ENCODE results near the gene DNAJB6. TPM values are rescaled to one million over a fixed set of nuclear protein-coding genes. Genes with fewer than 3 reads are reported as not detected.

DNAJB6 gene
- total and polyA plus RNA-seq, 2 donors (not counting 3 experiments of a cell fraction or from before 2014, with no cell fraction given) = 69.6 to 135 TPM

DNA sequence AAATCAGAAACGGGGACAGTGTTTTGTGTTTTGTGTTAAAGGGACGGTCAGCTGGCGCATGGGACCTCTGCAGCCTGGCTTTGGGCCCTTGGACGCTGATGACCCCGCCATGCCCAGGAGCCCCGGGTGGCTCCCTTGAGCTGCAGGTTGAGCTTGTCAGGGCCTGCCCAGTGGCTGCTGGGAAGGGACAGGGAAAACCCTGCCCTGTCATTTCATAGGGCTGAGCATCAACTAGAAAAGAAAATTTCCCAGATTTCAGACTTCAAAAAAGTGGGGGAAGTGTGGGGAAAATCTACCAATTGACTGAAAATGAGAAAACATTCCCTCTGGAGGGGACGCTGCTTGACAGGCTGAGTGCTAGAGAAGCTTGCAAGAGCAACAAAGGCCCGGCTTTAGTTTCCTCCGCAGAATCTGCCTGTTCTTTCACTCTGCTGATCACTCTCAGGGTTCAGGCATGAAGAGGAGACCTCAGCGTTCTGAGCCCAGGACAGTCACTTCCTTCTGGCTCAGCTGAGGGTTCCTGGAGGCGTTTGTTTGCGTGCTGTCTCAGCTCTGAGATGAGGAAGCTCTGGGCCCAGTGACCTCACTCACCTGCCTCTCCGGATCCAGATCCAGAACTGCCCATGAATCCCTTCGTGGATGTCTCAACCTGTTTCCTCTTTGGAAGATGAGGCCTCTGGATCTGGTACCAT lies 18.6 kb upstream of the DNAJB6 start:
- Histone ChIP-seq H2AFZ (ENCODE audit: low read depth, low read length) (peak overlapping the region; percentile 27), H3K27ac (ENCODE audit: insufficient read depth, low read depth, low read length) (no peak overlapping the region), H3K4me1 (ENCODE audit: control insufficient read depth, extremely low read depth, insufficient read depth, low read length) (no peaks in the 10 kb centered on the region), H3K9me3 (replicated peaks; ENCODE audit: control insufficient read depth, insufficient read depth, low read length) (no peaks in the 10 kb centered on the region), H3K9ac (replicated peaks; ENCODE audit: extremely low read depth, insufficient read depth, low read length) (no peak overlapping the region), H4K20me1 (replicated peaks; ENCODE audit: control insufficient read depth, extremely low read depth, insufficient read depth, low read length) (no peaks in the 10 kb centered on the region), H3K36me3 (ENCODE audit: control insufficient read depth in 2 of 2, extremely low read depth in 1 of 2, insufficient read depth in 2 of 2, low read length in 2 of 2) (no peaks in the 10 kb centered on the region), H3K27me3 (ENCODE audit: control insufficient read depth in 2 of 2, insufficient read depth in 2 of 2, low read length in 2 of 2) (no peaks in the 10 kb centered on the region), H3K4me3 (replicated peaks in 1 of 3; ENCODE audit: insufficient read depth in 1 of 3, low read depth in 1 of 3, low read length in 3 of 3) (no peak overlapping the region), H3K79me2 (ENCODE audit: control insufficient read depth, insufficient read depth, low read length) (no peaks in the 10 kb centered on the region), H3K9me1 (replicated peaks; ENCODE audit: control insufficient read depth, extremely low read depth, insufficient read depth, low read length) (no peaks in the 10 kb centered on the region), H3K4me2 (ENCODE audit: insufficient read depth, low read length) (no peak overlapping the region)
- ChIA-PET CTCF (no interaction called here), POLR2A (no interaction called here)
- peak; percentile 31 for FAIRE-seq
- intact Hi-C loops (cut with micrococcal nuclease) (no loop called here), dilution Hi-C loops (cut with MboI; ENCODE audit: extremely low pct_ligation_motif_present, low sequenced_read_pairs) (no loop called here)
- no peak for DNase-seq (ENCODE audit: low read depth, low spot score)
- no peak for TF ChIP-seq POLR2A (IDR thresholded peaks at IDR 0.05; ENCODE audit: low read depth, low read length)
- no peak for TF ChIP-seq MYC (IDR thresholded peaks at IDR 0.05; ENCODE audit: low read depth, low read length)
- TF ChIP-seq, protein P1, sequence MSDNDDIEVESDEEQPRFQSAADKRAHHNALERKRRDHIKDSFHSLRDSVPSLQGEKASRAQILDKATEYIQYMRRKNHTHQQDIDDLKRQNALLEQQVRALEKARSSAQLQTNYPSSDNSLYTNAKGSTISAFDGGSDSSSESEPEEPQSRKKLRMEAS (IDR thresholded peaks at IDR 0.05; ENCODE audit: insufficient read depth, insufficient read length) = no peak
- BruUV-seq (replicated peaks) = no TSS peak

DNA sequence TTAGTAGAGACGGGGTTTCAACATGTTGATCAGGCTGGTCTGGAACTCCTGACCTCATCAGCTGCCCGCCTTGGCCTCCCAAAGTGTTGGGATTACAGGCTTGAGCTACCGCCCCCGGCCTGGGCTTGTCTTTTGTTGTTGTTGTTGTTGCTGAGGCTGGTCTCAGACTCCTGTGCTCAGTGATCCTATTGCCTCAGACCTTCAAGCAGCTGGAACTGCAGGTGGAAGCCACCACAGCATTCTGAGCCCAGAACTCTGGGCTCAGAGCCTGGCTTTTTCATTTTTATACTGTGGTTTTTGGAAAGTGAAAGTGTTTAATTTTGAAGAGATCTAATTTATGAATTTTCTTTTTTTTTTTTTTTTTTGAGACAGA lies 16.2 kb upstream of the DNAJB6 start:
- TF ChIP-seq POLR2AphosphoS5 (IDR thresholded peaks at IDR 0.05; ENCODE audit: insufficient read depth, low read depth, low read length) (no peak), EZH2 (IDR thresholded peaks at IDR 0.05; ENCODE audit: borderline replicate concordance, low read depth, low read length, severe bottlenecking) (no peak), GATA2 (IDR thresholded peaks at IDR 0.05; ENCODE audit: insufficient read depth, insufficient read length, low read depth, low read length) (no peak)
- TF ChIP-seq, protein P2, sequence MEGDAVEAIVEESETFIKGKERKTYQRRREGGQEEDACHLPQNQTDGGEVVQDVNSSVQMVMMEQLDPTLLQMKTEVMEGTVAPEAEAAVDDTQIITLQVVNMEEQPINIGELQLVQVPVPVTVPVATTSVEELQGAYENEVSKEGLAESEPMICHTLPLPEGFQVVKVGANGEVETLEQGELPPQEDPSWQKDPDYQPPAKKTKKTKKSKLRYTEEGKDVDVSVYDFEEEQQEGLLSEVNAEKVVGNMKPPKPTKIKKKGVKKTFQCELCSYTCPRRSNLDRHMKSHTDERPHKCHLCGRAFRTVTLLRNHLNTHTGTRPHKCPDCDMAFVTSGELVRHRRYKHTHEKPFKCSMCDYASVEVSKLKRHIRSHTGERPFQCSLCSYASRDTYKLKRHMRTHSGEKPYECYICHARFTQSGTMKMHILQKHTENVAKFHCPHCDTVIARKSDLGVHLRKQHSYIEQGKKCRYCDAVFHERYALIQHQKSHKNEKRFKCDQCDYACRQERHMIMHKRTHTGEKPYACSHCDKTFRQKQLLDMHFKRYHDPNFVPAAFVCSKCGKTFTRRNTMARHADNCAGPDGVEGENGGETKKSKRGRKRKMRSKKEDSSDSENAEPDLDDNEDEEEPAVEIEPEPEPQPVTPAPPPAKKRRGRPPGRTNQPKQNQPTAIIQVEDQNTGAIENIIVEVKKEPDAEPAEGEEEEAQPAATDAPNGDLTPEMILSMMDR (IDR thresholded peaks at IDR 0.05; ENCODE audit: extremely low read depth in 1 of 2, insufficient read depth in 1 of 2, low read depth in 1 of 2, low read length in 2 of 2) = no peak
- H3K27ac ChIP-seq (ENCODE audit: insufficient read depth, low read depth, low read length) = no peak overlapping the region
- no peaks in the 10 kb centered on the region for H3K27me3 ChIP-seq (ENCODE audit: control insufficient read depth in 2 of 2, insufficient read depth in 2 of 2, low read length in 2 of 2)
- H3K79me2 ChIP-seq (ENCODE audit: control insufficient read depth, insufficient read depth, low read length) = no peaks in the 10 kb centered on the region
- no peak overlapping the region for H3K4me2 ChIP-seq (ENCODE audit: insufficient read depth, low read length)
- H2AFZ ChIP-seq (ENCODE audit: low read depth, low read length) = no peak overlapping the region
- no peaks in the 10 kb centered on the region for H3K36me3 ChIP-seq (ENCODE audit: control insufficient read depth in 2 of 2, extremely low read depth in 1 of 2, insufficient read depth in 2 of 2, low read length in 2 of 2)
- CTCF ChIA-PET = interaction anchor here (0.8 to 1.8 kb wide), 3 partner anchors 8 to 30 kb away, joined by 3 to 6 read pairs (median 3); no protein-coding TSS in a partner anchor
- dilution Hi-C loops (cut with MboI; ENCODE audit: extremely low pct_ligation_motif_present, low sequenced_read_pairs) (no loop called here), intact Hi-C loops (cut with micrococcal nuclease) (no loop called here)
- H3K9me3 ChIP-seq (replicated peaks; ENCODE audit: control insufficient read depth, insufficient read depth, low read length) = no peaks in the 10 kb centered on the region
- H3K9me1 ChIP-seq (replicated peaks; ENCODE audit: control insufficient read depth, extremely low read depth, insufficient read depth, low read length) = no peaks in the 10 kb centered on the region
- H4K20me1 ChIP-seq (replicated peaks; ENCODE audit: control insufficient read depth, extremely low read depth, insufficient read depth, low read length) = no peaks in the 10 kb centered on the region
- H3K9ac ChIP-seq (replicated peaks; ENCODE audit: extremely low read depth, insufficient read depth, low read length) = no peak overlapping the region
- H3K4me1 ChIP-seq (ENCODE audit: control insufficient read depth, extremely low read depth, insufficient read depth, low read length) = no peaks in the 10 kb centered on the region
- no peak for FAIRE-seq
- POLR2A ChIA-PET = no interaction called here
- no TSS peak for BruUV-seq (replicated peaks)
- H3K4me3 ChIP-seq (replicated peaks in 1 of 3; ENCODE audit: insufficient read depth in 1 of 3, low read depth in 1 of 3, low read length in 3 of 3) = no peak overlapping the region
- no peak for DNase-seq (ENCODE audit: low read depth, low spot score)
